Ishikawa (cell line): ENCODE measurements around the gene RBM39.

ENCODE experiments used
- CEBPB ChIP-seq: IDR thresholded peaks from 2 replicates; pipeline ENCODE4 v1.6.1; 2012
- CREB1 ChIP-seq: IDR thresholded peaks from 2 replicates; pipeline ENCODE4 v1.6.1; 2012; ENCODE audit warnings: low read depth
- EGR1 ChIP-seq: IDR thresholded peaks from 2 replicates; pipeline ENCODE4 v1.6.1; 2012
- EP300 ChIP-seq: IDR thresholded peaks from 2 replicates; pipeline ENCODE4 v1.6.1; 2012; ENCODE audit warnings: borderline replicate concordance
- FOXM1 ChIP-seq: IDR thresholded peaks from 2 replicates; pipeline ENCODE4 v1.6.1; 2012; ENCODE audit warnings: low read depth, borderline replicate concordance
- MAX ChIP-seq: IDR thresholded peaks from 2 replicates; pipeline ENCODE4 v1.6.1; 2012
- NFIC ChIP-seq: IDR thresholded peaks from 2 replicates; pipeline ENCODE4 v1.6.1; 2012
- RAD21 ChIP-seq: IDR thresholded peaks from 2 replicates; pipeline ENCODE4 v1.6.1; 2012; ENCODE audit warnings: low read depth
- REST ChIP-seq: IDR thresholded peaks from 2 replicates; pipeline ENCODE4 v1.6.1; 2012; ENCODE audit warnings: low read depth, mild to moderate bottlenecking
- TAF1 ChIP-seq: IDR thresholded peaks from 2 replicates; pipeline ENCODE4 v1.6.1; 2012; ENCODE audit warnings: low read depth, mild to moderate bottlenecking
- TCF12 ChIP-seq: IDR thresholded peaks from 2 replicates; pipeline ENCODE4 v1.6.1; 2012; ENCODE audit warnings: low read depth
- TEAD4 ChIP-seq: IDR thresholded peaks from 2 replicates; pipeline ENCODE4 v1.6.1; 2012
- USF1 ChIP-seq: IDR thresholded peaks from 2 replicates; pipeline ENCODE4 v1.6.1; 2012
- YY1 ChIP-seq: IDR thresholded peaks from 2 replicates; pipeline ENCODE4 v1.6.1; 2012; ENCODE audit warnings: low read depth
- ZBTB7A ChIP-seq: IDR thresholded peaks from 2 replicates; pipeline ENCODE4 v1.6.1; 2012; ENCODE audit warnings: low read depth

The RBM39 gene

GRCh38 chr20:35700625-35701148 lies 41.4 kb downstream of the RBM39 start:
- TF ChIP-seq CREB1, result no peak

- TF ChIP-seq NFIC (no peak), EGR1 (no peak), ZBTB7A (no peak), TEAD4 (no peak), MAX (no peak), YY1 (no peak), CEBPB (no peak), TAF1 (no peak)
These were observed 42.0 kb downstream of the RBM39 start for GRCh38 chr20:35699957-35700624.

- TF ChIP-seq YY1 (peak; percentile 71), NFIC (no peak), ZBTB7A (no peak), CREB1 (peak; percentile 74), TAF1 (peak; percentile 75), TCF12 (peak; percentile 34; the same call in 1 of the 2 replicates), EGR1 (no peak), USF1 (peak; percentile 17; the same call in 1 of the 2 replicates), REST (no peak), MAX (peak; percentile 66), CEBPB (no peak)
These were observed 42.7 kb downstream of the RBM39 start, which contains the start of the genes NFS1 and ROMO1 for GRCh38 chr20:35699127-35699956. Gene NFS1 (minus strand): TSS chr20:35699352. CDS start chr20:35699288, 64 bp downstream. Gene ROMO1 (plus strand): TSS chr20:35699405. CDS start chr20:35699633, 228 bp downstream.

GRCh38 chr20:35698298-35699126 lies 43.5 kb downstream of the RBM39 start:
- TF ChIP-seq EGR1 (no peak), REST (no peak), CREB1 (no peak), TCF12 (no peak), MAX (no peak), USF1 (no peak)

- no peak for TF ChIP-seq EP300
- no peak for TF ChIP-seq YY1
- no peak for TF ChIP-seq CREB1
- TF ChIP-seq NFIC, result no peak
- TF ChIP-seq TEAD4, result no peak
- TF ChIP-seq RAD21, result no peak
- no peak for TF ChIP-seq FOXM1
- TF ChIP-seq EGR1, result no peak
- no peak for TF ChIP-seq USF1
- no peak for TF ChIP-seq TAF1
- TF ChIP-seq ZBTB7A, result no peak
- TF ChIP-seq TCF12, result no peak
- no peak for TF ChIP-seq MAX
- no peak for TF ChIP-seq CEBPB
- TF ChIP-seq REST, result no peak
These were observed 44.3 kb downstream of the RBM39 start for GRCh38 chr20:35697696-35698297.
